Femur (tissue), 1 donor: ENCODE results near the gene TF.
"Not testable (repeated sequence)": the region's sequence is repeated elsewhere in the genome, so short reads cannot be mapped to it uniquely, and the experiment has no call there.

Experiments used
- DNase-seq: peaks from one replicate; pipeline ENCODE4 v3.0.0-alpha.2; 2017

The TF gene

GRCh38 chr3:133745981-133746711, at the start of gene TF:
Gene TF (plus strand): TSS chr3:133746393. CDS start chr3:133746441, 48 bp downstream.
- DNase-seq: no peak

GRCh38 chr3:133697960-133698359, 48.2 kb upstream of the TF start:
- DNase-seq: no peak

- no peak for DNase-seq
Observed at GRCh38 chr3:133699467-133699866, 46.7 kb upstream of the TF start.

GRCh38 chr3:133699903-133700302, 46.3 kb upstream of the TF start:
- DNase-seq: no peak

- DNase-seq: no peak
Observed at GRCh38 chr3:133700351-133700750, 45.8 kb upstream of the TF start.

GRCh38 chr3:133701435-133702358, 44.5 kb upstream of the TF start:
- DNase-seq: no peak

- no peak for DNase-seq
Observed at GRCh38 chr3:133703915-133704314, 42.3 kb upstream of the TF start.

- DNase-seq: no peak
Observed at GRCh38 chr3:133706033-133706432, 40.2 kb upstream of the TF start.

- DNase-seq: no peak
Observed at GRCh38 chr3:133709139-133709750, 36.9 kb upstream of the TF start.

- no peak for DNase-seq
Observed at GRCh38 chr3:133711013-133711412, 35.2 kb upstream of the TF start.

- no peak for DNase-seq
Observed at GRCh38 chr3:133712017-133712416, 34.2 kb upstream of the TF start.

- DNase-seq: no peak
Observed at GRCh38 chr3:133713347-133713746, 32.8 kb upstream of the TF start.

GRCh38 chr3:133717424-133717823, 28.8 kb upstream of the TF start:
- DNase-seq: no peak

- DNase-seq: no peak
Observed at GRCh38 chr3:133722935-133723334, 23.3 kb upstream of the TF start.

- no peak for DNase-seq
Observed at GRCh38 chr3:133730993-133731392, 15.2 kb upstream of the TF start.

GRCh38 chr3:133732231-133732630, 14.0 kb upstream of the TF start:
- not testable (repeated sequence) for DNase-seq

- no peak for DNase-seq
Observed at GRCh38 chr3:133733226-133733625, 13.0 kb upstream of the TF start.

GRCh38 chr3:133734305-133734704, 11.9 kb upstream of the TF start:
- DNase-seq: no peak

- peak; percentile 57 for DNase-seq
Observed at GRCh38 chr3:133742351-133743091, 3.7 kb upstream of the TF start.

GRCh38 chr3:133744241-133744640, 2.0 kb upstream of the TF start:
- no peak for DNase-seq

GRCh38 chr3:133745108-133745507, 1.1 kb upstream of the TF start:
- no peak for DNase-seq

- DNase-seq: no peak
Observed at GRCh38 chr3:133746712-133747066, 496 bp downstream of the TF start.

- no peak for DNase-seq
Observed at GRCh38 chr3:133747373-133747772, 1.2 kb downstream of the TF start.
